IPS-NIHi7 (cell line): Measurements from ENCODE around the gene MGAT5B.
"Not testable (repeated sequence)": the region's sequence is repeated elsewhere in the genome, so short reads cannot be mapped to it uniquely, and the experiment has no call there.

Experiments
- DNase-seq: peaks from one replicate; pipeline ENCODE4 v3.0.0; 2012; ENCODE audit warnings: mixed read lengths; ENCODE audit errors: extremely low spot score

MGAT5B gene

DNA sequence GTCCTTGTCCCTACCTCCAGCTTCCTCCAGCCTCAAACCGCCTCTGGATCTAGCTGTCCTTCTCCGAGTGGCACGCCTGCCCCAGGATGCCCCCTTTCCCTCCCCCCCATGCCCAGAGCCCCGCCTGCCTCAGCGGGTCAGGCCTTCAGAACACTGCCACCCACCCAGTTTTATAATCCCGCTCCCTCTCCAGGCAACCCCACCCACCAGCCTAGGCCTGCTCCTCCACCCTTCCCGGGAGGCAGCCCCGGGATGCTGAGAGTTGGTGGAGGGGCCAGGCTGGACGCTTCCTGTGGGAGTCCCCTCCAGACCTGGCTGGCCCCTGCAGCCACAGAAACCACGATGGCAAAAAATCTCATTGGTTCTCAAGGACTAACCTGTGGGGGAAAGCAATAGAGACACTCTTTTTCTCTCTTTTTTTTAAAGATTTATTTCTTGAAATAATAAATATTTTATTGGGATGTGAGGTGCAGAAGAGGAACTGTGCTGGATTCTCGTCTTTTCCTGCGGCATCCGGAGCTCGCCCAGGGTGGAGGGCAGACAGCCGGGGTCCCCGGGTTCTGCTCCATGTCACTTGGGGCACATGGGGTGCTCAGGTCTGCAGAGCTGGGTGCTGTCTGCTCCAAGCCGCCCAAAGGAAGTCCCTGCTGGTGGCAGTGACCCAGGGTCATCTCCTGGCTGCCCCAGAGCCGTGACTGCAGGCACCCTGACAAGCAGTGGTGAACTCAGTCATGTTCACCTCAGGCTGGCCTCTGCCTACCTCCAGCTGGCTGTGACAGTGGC lies 81.9 kb downstream of the MGAT5B start:
- no peak for DNase-seq

- no peak for DNase-seq
These were observed 83.2 kb downstream of the MGAT5B start for GRCh38 chr17:76951375-76951905.

DNA sequence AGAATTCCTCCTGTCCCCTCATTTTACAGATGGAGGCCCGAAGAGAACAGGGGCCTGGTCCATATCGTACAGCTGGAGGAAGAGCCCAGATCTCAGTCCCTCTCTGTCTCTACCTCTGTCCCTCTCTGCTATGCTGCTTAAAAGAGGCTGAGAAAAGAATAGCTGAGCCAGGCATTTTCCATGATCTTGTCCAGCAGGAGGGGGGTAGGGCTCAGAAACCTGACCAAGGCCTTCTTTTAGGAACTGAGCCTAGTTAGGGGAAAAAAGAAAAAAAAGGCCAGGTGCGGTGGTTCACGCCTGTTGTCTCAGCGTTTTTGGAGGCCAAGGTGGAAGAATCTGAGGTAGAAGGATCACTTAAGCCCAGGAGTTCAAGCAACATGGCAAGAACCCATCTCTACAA lies 84.2 kb downstream of the MGAT5B start:
- DNase-seq: no peak

DNA sequence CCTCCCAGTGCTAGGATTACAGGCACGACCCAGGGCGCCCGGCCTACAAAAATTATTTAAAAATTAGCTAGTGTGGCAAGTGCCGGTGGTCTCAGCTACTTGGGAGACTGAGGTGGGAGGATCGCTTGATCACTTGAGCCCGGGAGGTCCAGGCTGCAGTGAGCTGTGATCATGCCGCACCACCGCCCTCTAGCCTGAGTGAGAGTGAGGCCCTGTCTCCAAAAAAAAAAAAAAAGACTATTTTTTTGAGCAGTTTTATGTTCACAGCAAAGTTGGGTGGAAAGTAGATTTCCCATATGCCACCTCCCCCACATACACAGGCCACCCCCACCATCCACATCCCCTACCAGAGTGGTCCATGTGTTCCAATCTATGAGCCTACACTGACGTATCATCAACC lies 84.9 kb downstream of the MGAT5B start:
- DNase-seq: no peak

- DNase-seq: no peak
These were observed 85.7 kb downstream of the MGAT5B start for GRCh38 chr17:76953946-76954345.

- DNase-seq: no peak
These were observed 87.0 kb downstream of the MGAT5B start for GRCh38 chr17:76955191-76955590.

DNA sequence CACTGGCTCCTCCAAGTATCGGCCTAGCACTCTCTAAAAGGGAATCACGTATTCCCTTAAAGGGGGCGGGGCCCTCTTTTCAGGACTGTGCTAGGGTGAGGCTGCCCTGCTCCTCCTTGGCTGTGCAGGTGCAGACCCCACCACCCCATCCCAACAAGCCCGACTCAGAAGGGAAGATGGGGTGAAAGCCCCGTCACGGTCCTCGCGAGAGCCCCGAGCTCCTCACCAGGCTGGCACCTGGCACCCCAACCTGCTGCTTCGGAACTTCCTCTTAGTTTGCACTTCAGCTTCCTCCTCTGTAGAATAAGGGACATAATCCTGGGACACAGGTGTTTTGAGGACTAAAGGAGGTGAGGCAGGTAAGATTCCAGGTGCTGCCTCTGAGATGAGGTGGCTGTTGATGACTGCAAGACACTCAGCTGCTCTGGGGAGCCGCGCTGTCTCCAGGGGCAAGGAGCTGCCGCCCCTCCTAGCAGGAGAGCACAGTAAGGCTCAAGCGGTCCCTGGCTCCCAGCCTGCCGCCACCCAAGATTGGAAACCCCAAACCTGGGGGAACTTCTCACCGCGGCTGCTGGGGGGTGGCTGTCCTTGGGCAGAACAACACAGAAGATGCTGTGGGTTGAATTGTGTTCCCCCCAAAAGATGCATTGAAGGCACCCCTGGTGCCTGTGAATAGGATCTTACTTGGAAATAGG lies 88.8 kb downstream of the MGAT5B start:
- no peak for DNase-seq

GRCh38 chr17:76957678-76958464 lies 89.7 kb downstream of the MGAT5B start:
- DNase-seq: no peak

DNA sequence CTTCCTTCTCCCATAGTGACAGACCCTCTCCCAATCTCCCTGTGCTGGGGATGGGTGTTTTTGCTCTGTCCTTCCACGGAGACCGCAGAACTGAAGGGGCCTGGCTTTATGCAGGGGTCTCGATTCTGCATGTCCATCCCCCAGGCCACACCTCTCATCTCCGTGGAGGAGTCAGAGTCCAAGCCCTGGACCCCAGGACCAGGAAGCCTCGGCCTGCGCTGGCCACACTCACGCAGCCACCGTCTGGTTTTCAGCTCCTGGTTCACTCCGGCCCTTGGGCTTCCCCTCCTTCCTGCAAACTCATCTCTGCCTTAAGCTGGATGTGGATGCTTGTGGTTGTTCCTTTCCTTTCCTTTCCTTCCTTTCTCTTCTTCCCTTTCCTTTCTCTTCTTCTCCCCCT lies 90.8 kb downstream of the MGAT5B start:
- DNase-seq: no peak

- DNase-seq: no peak
These were observed 93.7 kb downstream of the MGAT5B start for GRCh38 chr17:76961869-76962268.

DNA sequence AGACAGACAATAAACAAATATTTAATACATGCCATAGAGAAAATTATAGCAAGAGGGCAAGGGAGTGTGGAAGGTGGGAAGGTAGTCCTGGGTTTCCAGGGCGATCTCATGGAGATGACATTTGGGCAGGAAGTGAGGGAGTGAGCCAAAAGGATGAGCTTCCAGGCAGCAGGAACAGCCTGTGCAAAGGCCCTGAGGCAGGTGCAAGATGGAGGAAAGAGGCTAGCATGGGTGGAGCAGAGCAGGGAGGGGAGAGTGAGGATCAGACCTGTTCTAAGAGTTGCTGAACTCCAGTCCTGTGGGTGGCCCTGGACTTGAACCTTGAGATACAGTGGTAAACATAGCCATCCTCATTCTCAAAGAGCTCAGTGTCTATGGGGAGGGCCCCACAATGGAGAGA lies 94.7 kb downstream of the MGAT5B start:
- DNase-seq: no peak

- no peak for DNase-seq
These were observed 97.8 kb downstream of the MGAT5B start for GRCh38 chr17:76966016-76966415.

DNA sequence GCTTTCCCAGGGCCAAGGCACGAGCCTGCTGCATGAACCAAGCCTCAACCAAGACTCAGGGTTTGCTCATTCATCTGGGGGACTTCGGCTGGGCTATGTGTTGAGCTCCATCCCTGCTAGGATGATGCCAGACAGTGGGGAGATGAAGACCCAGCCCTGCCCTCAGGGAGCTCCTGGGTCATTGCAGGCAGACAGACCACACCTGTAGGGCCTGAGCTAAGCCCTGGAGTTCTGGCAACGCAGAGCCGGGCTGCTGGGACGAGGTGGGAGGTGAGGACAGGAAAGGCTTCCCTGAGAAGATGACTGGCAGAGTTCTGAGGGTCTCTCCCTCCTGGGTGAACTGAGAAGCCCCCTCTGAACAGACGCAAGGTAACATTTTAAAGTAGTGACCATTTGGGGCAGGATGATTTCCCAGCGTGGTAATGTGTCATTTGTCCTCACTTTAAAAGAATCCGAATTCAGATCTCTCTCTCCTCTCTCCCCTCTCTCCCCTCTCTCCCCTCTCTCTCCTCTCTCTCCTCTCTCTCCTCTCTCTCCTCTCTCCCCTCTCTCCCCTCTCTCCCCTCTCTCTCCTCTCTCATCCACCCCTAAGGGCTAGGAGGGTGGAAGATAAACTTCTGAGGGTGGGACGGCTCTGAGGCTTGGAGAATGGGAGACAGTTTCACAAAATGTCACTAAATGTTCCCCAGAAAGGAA lies 98.4 kb downstream of the MGAT5B start:
- no peak for DNase-seq

DNA sequence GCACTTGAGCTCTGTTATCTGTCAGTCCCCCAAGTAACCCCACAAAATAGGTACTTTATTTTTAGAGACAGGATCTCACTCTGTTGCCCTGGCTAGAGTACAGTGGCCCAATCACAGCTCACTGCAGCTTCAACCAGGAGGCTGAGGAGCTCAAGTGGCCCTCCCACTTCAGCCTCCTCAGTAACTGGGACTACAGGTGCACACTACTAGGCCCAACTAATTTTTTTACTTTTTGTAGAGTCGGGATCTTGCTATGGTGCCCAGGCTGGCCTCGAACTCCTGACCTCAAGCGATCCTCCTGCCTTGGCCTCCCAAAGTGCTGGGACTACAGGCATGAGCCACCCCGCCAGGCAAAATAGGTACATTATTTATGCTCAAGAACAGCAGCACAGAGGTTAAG lies 99.6 kb downstream of the MGAT5B start:
- DNase-seq: no peak

- peak; percentile 83 for DNase-seq
These were observed 100.7 kb downstream of the MGAT5B start for GRCh38 chr17:76968707-76969597.

DNA sequence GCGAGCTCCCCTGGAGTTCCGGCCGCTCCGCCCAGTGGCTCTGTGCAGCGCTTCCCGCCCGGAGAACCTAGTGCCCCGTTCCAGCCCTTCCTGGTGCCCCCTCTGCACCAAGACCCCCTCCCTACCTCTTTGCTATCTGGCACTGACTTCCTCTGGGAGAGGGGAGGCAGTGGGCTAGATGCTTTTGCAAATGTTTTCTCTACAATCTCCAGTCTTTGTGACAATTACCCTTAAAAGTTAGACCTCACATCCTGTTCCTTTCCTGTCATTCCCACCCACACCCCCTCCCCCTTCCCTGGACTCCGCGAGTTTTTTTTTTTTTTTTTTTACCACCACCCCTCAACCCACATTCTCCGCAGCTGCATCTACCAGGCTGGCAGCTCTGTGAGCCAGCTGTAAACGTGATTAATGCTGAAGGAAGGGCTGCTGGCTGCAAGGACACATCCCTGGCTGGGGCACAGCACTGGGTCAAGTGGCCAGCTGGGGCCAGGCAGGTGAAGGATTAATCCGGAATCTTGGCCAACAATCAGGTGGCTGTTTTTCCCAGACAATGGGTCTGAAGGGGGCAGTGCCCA lies 101.5 kb downstream of the MGAT5B start:
- peak; percentile 87 for DNase-seq

GRCh38 chr17:76970228-76970627 lies 102.0 kb downstream of the MGAT5B start:
- DNase-seq: not testable (repeated sequence)

DNA sequence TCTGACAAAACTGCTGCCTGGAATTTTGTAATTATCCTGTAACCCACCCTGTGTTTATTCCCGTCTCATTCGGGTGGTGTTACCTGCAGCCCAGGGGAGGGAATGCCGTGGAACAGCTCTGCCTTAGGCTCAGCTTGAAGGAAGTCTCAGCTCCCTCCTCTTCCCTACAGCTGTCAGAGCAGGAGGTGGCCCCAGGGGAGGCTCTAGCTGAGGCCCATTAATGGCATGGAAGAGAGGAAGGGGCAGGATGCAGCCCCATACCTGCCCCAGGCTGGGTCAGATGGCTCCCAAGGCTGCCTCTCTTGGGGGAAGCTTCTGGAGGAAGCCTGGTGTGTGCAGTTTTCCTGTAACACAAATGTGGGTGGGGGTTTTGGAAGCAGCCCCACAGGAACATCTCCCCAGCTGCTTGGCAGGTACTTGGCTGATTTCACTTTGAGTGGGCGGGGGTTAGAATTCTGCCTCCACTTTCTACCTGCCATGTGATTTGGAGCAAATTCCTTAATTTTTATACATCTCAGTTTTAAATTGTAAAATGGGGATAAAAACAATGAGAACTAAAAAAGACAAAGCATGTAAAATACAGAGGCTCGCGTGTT lies 103.9 kb downstream of the MGAT5B start:
- DNase-seq: no peak

DNA sequence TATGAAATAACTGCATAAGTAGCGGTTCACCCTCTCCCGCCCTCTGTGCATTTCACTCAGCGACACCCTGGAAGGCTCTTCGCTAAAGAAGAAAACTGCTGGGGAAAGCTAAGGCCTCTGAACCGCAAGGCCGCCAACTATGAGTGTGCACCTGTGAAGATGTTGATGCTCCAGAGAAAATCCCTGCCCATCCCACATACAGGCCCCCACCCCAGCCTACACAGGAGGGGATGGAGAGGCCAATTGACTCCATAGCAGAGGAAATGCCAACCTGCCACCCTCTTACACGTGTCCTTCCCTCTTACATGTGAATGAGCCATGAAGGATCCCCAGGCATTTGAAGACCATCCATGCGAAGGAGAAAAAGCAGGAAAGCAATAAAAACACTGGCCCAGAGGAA lies 104.8 kb downstream of the MGAT5B start:
- no peak for DNase-seq

GRCh38 chr17:76974721-76975120 lies 106.5 kb downstream of the MGAT5B start:
- no peak for DNase-seq
